HepG2 (cell line): ENCODE measurements around the gene PHF23. TPM values are rescaled to one million over a fixed set of nuclear protein-coding genes. Genes with fewer than 3 reads are reported as not detected.
A peak's percentile ranks its signal among the peaks of the same experiment; 100 is the strongest.

ENCODE experiments used
- GMEB1 ChIP-seq: sonication (generic); formaldehyde crosslinking; IDR thresholded peaks from 2 replicates; pipeline ENCODE4 v1.5.1; 2020; ENCODE audit warnings: missing genetic modification reagents, mild to moderate bottlenecking, borderline replicate concordance
- HDAC1 ChIP-seq: sonication (generic); formaldehyde crosslinking; IDR thresholded peaks from 2 replicates; pipeline ENCODE4 v1.5.1; 2020; ENCODE audit warnings: mild to moderate bottlenecking, missing genetic modification reagents
- MAZ ChIP-seq, 2 experiments: sonication (generic) in 1 of 2; formaldehyde crosslinking in 1 of 2; IDR thresholded peaks; 2 replicates each; pipeline versions ENCODE4 v1.5.0 to v1.6.1; 2012 to 2020; ENCODE audit warnings: low read depth in 2 of 2, mild to moderate bottlenecking in 2 of 2, borderline replicate concordance in 1 of 2, improper control_type of control experiment in 1 of 2, low read length in 1 of 2, missing genetic modification reagents in 1 of 2, moderate library complexity in 1 of 2
- PCBP2 ChIP-seq: fragments of 200-400 bp; formaldehyde crosslinking; optimal IDR thresholded peaks from 2 replicates; pipeline ENCODE3; 2018; ENCODE audit warnings: low read length, low read depth; ENCODE audit not compliant: poor library complexity, severe bottlenecking
- SAP130 ChIP-seq: IDR thresholded peaks from 2 replicates; pipeline ENCODE4 v1.6.1; 2016; ENCODE audit warnings: low read depth
- SUZ12 ChIP-seq: fragments of 150-350 bp; IDR thresholded peaks from 2 replicates; pipeline ENCODE4 v1.6.1; 2014; ENCODE audit warnings: low read depth, low read length
- ZBTB3 ChIP-seq: sonication (generic); formaldehyde crosslinking; IDR thresholded peaks from 2 replicates; pipeline ENCODE4 v1.4.0; 2020; ENCODE audit warnings: low read depth, mild to moderate bottlenecking, moderate library complexity, missing genetic modification reagents, borderline replicate concordance
- ZBTB7A ChIP-seq: sonication (generic); formaldehyde crosslinking; IDR thresholded peaks from 2 replicates; pipeline ENCODE4 v1.8.0; 2022; ENCODE audit warnings: mild to moderate bottlenecking, missing genetic modification reagents
- ZGPAT ChIP-seq: IDR thresholded peaks from 2 replicates; pipeline ENCODE4 v1.6.1; 2016; ENCODE audit warnings: mild to moderate bottlenecking
- ZNF264 ChIP-seq: sonication (generic); formaldehyde crosslinking; IDR thresholded peaks from 2 replicates; pipeline ENCODE4 v1.4.0; 2020; ENCODE audit warnings: missing genetic modification reagents
- ZNF563 ChIP-seq: sonication (generic); formaldehyde crosslinking; IDR thresholded peaks from 2 replicates; pipeline ENCODE4 v1.8.0; 2022; ENCODE audit warnings: mild to moderate bottlenecking, moderate library complexity, missing genetic modification reagents
- polyA plus RNA-seq, 8 experiments: library from polyadenylated mRNA; depleted of rRNA in 3 of 8; stranded (reverse) in 7 of 8; unstranded in 1 of 8; fragments of >200 nt; fragmentation: Illumina TruSeq in 4 of 8; extraction: Trizol in 4 of 8; gene quantifications; 2 replicates each; pipeline versions ENCODE4 v1.2.1 to v1.2.3, GENCODE V29; 2011 to 2016; ENCODE audit warnings: low read depth in 4 of 8, missing spikeins in 1 of 8, mixed read lengths in 1 of 8; ENCODE audit not compliant: insufficient read depth in 1 of 8
- total RNA-seq, 5 experiments: library from RNA; depleted of rRNA; stranded (reverse); fragments of >200 nt; fragmentation: Illumina TruSeq; extraction: Trizol; gene quantifications; 2 replicates each; pipeline ENCODE4 v1.2.3, GENCODE V29; 2016; ENCODE audit warnings: low read depth in 1 of 5
- TF ChIP-seq, protein P1 (sequence below): sonication (generic); formaldehyde crosslinking; IDR thresholded peaks from 2 replicates; pipeline ENCODE4 v1.5.0; 2020; ENCODE audit warnings: mild to moderate bottlenecking, missing genetic modification reagents
- TF ChIP-seq, protein P2 (sequence below): sonication (generic); formaldehyde crosslinking; IDR thresholded peaks from 2 replicates; pipeline ENCODE4 v1.4.0; 2020; ENCODE audit warnings: mild to moderate bottlenecking, missing genetic modification reagents

PHF23 gene
- total and polyA plus RNA-seq, 2 of the 13 experiments (the other 11 are each of a cell fraction or from before 2014, with no cell fraction given), result 27.6 to 33.2 TPM

GRCh38 chr17:7239091-7240027 is at the start of gene PHF23 (continued):
- TF ChIP-seq SAP130, result peak; percentile 78
- TF ChIP-seq SUZ12, result peak; percentile 70
- TF ChIP-seq HDAC1 (CRISPR knock-in tag), result peak; percentile 56
- TF ChIP-seq, protein P1, sequence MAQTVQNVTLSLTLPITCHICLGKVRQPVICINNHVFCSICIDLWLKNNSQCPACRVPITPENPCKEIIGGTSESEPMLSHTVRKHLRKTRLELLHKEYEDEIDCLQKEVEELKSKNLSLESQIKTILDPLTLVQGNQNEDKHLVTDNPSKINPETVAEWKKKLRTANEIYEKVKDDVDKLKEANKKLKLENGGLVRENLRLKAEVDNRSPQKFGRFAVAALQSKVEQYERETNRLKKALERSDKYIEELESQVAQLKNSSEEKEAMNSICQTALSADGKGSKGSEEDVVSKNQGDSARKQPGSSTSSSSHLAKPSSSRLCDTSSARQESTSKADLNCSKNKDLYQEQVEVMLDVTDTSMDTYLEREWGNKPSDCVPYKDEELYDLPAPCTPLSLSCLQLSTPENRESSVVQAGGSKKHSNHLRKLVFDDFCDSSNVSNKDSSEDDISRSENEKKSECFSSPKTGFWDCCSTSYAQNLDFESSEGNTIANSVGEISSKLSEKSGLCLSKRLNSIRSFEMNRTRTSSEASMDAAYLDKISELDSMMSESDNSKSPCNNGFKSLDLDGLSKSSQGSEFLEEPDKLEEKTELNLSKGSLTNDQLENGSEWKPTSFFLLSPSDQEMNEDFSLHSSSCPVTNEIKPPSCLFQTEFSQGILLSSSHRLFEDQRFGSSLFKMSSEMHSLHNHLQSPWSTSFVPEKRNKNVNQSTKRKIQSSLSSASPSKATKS, result no peak
- TF ChIP-seq ZBTB7A (CRISPR knock-in tag), result no peak
- TF ChIP-seq ZBTB3, result no peak
- TF ChIP-seq MAZ (IDR thresholded peaks at IDR 0.05; ENCODE audit: borderline replicate concordance, low read depth, low read length), result peak; percentile 99
- peak; percentile 99 for TF ChIP-seq MAZ (CRISPR knock-in tag; IDR thresholded peaks at IDR 0.05; ENCODE audit: low read depth)
- peak; percentile 54; the same call in 1 of the 2 replicates for TF ChIP-seq ZNF563 (CRISPR knock-in tag)
- no peak for TF ChIP-seq PCBP2
- peak; percentile 87 for TF ChIP-seq GMEB1 (CRISPR knock-in tag)
- TF ChIP-seq ZGPAT (CRISPR knock-in tag), result peak; percentile 86; the same call in 1 of the 2 replicates
- TF ChIP-seq, protein P2, sequence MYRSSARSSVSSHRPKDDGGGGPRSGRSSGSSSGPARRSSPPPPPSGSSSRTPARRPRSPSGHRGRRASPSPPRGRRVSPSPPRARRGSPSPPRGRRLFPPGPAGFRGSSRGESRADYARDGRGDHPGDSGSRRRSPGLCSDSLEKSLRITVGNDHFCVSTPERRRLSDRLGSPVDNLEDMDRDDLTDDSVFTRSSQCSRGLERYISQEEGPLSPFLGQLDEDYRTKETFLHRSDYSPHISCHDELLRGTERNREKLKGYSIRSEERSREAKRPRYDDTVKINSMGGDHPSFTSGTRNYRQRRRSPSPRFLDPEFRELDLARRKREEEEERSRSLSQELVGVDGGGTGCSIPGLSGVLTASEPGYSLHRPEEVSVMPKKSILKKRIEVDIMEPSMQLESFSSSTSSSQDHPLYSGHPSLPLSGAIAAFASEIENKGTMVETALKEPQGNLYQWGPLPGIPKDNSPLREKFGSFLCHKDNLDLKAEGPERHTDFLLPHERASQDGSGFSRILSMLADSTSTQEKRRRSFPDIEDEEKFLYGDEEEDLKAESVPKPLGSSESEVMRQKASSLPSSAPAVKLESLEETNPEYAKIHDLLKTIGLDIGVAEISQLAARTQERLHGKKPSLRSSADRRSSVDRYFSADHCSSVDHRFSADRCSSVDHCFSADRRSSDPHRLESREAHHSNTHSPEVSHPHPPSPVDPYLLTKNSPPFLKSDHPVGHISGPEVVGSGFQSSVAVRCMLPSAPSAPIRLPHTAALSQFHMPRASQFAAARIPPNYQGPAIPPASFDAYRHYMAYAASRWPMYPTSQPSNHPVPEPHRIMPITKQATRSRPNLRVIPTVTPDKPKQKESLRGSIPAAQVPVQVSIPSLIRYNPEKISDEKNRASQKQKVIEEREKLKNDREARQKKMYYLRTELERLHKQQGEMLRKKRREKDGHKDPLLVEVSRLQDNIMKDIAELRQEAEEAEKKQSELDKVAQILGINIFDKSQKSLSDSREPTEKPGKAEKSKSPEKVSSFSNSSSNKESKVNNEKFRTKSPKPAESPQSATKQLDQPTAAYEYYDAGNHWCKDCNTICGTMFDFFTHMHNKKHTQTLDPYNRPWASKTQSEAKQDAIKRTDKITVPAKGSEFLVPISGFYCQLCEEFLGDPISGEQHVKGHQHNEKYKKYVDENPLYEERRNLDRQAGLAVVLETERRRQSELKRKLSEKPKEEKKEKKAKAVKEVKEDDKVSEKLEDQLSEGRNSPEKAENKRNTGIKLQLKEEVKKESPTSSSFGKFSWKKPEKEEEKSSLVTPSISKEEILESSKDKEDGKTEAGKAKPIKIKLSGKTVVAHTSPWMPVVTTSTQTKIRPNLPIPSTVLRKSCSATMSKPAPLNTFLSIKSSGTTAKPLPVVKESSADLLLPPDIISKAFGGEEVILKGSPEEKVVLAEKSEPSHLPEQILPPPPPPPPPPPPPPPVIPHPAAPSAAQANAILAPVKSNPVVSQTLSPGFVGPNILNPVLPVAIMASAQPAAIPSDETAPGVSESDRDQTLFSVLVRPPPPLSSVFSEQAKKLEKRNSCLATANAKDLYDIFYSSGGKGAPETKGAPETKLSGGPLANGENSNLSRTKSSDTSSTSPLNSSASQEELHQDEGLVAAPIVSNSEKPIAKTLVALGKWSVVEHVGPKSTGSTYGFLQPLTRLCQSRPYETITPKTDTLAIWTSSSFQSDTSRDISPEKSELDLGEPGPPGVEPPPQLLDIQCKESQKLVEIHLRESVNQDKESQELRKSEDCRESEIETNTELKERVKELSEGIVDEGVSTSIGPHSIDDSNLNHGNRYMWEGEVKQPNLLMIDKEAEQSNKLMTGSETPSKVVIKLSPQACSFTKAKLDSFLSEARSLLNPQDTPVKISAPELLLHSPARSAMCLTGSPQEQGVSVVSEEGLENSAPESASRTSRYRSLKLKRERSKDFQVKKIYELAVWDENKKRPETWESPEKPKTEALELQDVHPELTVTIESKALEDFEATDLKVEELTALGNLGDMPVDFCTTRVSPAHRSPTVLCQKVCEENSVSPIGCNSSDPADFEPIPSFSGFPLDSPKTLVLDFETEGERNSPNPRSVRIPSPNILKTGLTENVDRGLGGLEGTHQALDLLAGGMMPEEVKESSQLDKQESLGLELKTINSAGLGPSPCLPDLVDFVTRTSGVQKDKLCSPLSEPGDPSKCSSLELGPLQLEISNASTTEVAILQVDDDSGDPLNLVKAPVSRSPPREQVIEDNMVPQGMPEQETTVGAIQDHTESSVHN (CRISPR knock-in tag), result peak; percentile 72; the same call in 1 of the 2 replicates
- TF ChIP-seq ZNF264, result no peak
